Measurements from ENCODE around the gene SNX32.
"Not testable (repeated sequence)": the region's sequence is repeated elsewhere in the genome, so short reads cannot be mapped to it uniquely, and the experiment has no call there.

SNX32 gene

GRCh38 chr11:65821107-65821506 is 12.7 kb upstream of the SNX32 start:
- in situ Hi-C loops (cut with MboI; ENCODE audit: low pct_unique_long_range_greater_than_20kb, low sequenced_read_pairs): no loop called here
- no peak for DNase-seq

DNA sequence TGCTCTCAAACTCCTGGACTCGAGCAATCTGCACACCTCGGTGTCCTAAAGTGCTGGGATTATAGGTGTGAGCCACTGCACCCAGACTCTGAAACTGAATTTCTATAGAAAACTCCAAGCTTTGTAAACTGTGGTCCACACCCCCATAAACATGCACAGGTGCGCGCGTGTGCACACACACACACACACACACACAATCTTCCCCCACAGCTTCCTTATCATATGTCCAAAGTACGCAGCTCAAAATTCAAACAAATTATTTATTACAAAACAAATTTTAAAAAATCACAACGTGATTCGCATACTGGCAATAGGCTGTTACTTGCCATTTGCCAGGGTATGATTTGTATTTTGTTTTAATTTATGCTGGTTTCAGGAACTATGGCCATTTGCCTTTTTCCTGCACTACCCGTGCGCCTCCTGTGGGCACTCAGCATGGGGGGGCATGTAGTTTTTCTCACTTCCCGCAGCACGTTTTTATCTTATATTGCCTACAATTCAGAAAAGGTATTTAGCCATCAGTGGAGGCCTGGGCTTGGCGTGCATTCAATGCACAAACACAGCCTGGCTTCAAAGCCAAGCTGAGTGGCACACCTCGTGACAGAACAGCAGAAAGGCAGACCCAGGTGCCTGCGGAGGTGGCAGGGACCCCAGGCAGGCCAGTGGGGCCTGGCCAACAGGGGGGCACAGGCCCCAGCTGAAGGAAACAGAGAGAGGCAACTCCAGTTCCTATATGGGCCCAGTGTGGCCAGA is 10.8 kb upstream of the SNX32 start:
- in situ Hi-C loops (cut with MboI; ENCODE audit: low pct_unique_long_range_greater_than_20kb, low sequenced_read_pairs): no loop called here
- DNase-seq: no peak

- no peak for DNase-seq
- in situ Hi-C loops (cut with MboI; ENCODE audit: low pct_unique_long_range_greater_than_20kb, low sequenced_read_pairs): no loop called here
These were observed 6.6 kb upstream of the SNX32 start for GRCh38 chr11:65826984-65827735.

GRCh38 chr11:65829459-65829858 is 4.3 kb upstream of the SNX32 start:
- no peak for DNase-seq
- in situ Hi-C loops (cut with MboI; ENCODE audit: low pct_unique_long_range_greater_than_20kb, low sequenced_read_pairs): no loop called here

DNA sequence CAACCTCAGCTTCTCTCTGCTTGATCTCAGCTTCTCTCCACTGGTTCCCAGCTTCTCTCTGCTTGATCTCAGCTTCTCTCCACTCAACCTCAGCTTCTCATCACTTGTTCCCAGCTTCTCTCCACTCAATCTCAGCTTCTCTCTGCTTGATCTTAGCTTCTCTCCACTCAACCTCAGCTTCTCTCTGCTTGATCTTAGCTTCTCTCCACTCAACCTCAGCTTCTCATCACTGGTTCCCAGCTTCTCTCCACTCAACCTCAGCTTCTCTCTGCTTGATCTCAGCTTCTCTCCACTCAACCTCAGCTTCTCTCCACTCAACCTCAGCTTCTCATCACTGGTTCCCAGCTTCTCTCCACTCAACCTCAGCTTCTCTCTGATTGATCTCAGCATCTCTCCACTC is 1.5 kb upstream of the SNX32 start:
- in situ Hi-C loops (cut with MboI; ENCODE audit: low pct_unique_long_range_greater_than_20kb, low sequenced_read_pairs); DNase-seq: not testable (repeated sequence)

GRCh38 chr11:65834202-65834601 is 439 bp downstream of the SNX32 start:
- DNase-seq: no peak
- in situ Hi-C loops (cut with MboI; ENCODE audit: low pct_unique_long_range_greater_than_20kb, low sequenced_read_pairs): no loop called here

GRCh38 chr11:65842144-65842543 is 8.4 kb downstream of the SNX32 start:
- no peak for DNase-seq
- in situ Hi-C loops (cut with MboI; ENCODE audit: low pct_unique_long_range_greater_than_20kb, low sequenced_read_pairs): no loop called here

GRCh38 chr11:65843811-65844210 is 10.0 kb downstream of the SNX32 start:
- in situ Hi-C loops (cut with MboI; ENCODE audit: low pct_unique_long_range_greater_than_20kb, low sequenced_read_pairs): no loop called here
- no peak for DNase-seq

DNA sequence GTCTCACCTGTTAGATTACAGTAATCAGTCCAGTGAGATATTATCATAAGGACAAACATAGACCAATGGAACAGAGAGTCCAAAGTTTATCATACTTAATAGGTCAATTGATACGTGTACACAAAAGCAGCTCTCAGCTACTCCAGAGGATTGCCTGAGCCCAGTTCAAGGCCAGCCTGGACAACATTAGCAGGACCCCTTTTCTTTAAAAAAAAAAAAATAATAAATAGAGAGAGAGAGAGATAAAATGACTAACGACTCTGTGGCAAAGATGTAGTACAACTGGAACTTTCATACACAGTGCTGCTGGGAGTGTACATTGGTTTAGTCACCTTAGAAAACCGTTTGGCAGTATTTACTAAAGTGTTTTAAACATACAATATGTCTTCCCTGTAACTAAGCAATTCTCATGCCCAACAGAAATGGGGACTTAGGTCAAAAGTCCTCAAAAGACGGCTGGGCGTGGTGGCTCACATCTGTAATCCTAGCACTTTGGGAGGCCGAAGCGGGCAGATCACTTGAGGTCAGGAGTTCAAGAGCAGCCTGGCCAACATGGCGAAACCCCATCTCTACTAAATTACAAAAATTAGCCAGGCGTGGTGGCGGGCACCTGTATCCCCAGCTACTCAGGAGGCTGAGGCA is 10.6 kb downstream of the SNX32 start:
- DNase-seq: no peak
- in situ Hi-C loops (cut with MboI; ENCODE audit: low pct_unique_long_range_greater_than_20kb, low sequenced_read_pairs): no loop called here

DNA sequence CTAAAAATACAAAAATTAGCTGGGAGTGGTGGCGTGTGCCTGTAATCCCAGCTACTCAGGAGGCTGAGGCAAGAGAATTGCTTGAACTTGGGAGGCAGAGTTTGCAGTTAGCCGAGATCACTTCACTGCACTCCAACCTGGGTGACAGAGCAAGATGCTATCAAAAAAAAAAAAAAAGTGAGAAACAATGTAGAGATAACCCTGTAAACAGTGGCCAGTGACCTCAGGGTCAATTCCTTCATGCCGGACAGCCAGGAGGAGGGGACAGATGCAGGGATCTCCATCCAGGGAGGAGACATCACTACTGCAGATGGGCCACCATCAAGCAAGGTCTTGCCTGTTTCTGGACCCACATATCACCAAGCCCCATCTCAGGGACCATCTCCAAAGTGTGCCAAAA is 14.0 kb downstream of the SNX32 start:
- no peak for DNase-seq
- in situ Hi-C loops (cut with MboI; ENCODE audit: low pct_unique_long_range_greater_than_20kb, low sequenced_read_pairs): no loop called here

- in situ Hi-C loops (cut with MboI; ENCODE audit: low pct_unique_long_range_greater_than_20kb, low sequenced_read_pairs): not testable (repeated sequence)
These were observed 14.9 kb downstream of the SNX32 start for GRCh38 chr11:65848693-65849092.

DNA sequence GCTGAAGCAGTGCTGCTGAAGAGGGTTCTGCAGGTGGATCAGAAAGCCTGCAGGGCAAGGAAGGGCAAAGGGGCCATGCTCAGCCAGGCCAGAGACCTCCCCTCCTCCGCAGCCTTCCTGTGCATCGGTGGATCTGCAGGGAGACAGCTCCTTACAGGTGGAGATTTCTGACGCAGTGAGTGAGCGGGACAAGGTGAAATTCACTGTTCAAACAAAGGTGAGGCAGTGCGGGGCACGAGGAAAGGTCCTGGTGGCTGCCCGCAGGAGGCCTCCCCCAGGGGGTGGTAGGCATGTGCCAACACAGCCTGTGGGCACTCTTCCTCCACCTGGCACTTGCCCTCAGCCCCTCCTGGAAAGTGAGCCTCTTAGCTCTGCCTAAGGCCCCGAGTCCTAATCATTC is 15.6 kb downstream of the SNX32 start:
- in situ Hi-C loops (cut with MboI; ENCODE audit: low pct_unique_long_range_greater_than_20kb, low sequenced_read_pairs): no loop called here
- DNase-seq: no peak

More at GRCh38 chr11:65848693-65849092, 14.9 kb downstream of the SNX32 start:
- DNase-seq: not testable (repeated sequence)

GRCh38 chr11:65849771-65850216 is 16.0 kb downstream of the SNX32 start:
- in situ Hi-C loops (cut with MboI; ENCODE audit: low pct_unique_long_range_greater_than_20kb, low sequenced_read_pairs): no loop called here
- no peak for DNase-seq

DNA sequence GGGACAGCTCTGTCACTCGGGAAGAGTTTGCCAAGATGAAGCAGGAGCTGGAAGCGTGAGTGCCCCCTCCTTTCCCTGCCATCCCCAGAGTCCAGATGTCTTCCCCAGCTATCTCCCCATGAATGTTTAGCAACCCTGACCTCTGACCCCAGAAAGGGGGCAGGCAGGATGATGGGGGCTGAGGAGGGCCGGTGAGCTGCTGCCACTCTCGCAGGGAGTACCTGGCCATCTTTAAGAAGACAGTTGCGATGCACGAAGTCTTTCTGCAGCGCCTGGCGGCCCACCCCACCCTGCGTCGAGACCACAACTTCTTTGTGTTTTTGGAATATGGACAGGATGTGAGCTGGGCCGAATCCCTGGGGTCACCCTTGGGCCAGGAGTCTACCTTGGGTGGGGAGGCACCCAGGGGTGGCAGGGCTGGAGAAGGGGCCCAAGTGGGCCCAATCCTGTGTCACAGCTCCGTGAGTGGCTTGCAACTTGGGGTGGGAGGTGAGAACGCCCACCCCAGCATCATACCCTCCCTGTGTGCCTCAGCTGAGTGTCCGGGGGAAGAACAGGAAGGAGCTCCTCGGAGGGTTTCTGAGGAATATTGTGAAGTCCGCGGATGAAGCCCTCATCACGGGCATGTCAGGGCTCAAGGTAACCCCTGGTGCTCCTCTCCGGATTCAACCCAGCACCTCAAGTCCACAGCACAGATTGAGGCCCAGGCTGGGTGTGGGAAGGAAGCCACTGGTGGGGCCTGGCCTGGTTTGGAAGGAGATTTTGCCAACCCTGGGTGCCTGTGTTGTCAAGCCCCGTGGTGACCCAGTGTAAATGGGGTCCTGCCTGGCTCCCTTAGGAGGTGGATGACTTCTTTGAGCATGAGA is 16.7 kb downstream of the SNX32 start:
- in situ Hi-C loops (cut with MboI; ENCODE audit: low pct_unique_long_range_greater_than_20kb, low sequenced_read_pairs): no loop called here
- DNase-seq: no peak

GRCh38 chr11:65851083-65851579 is 17.4 kb downstream of the SNX32 start:
- in situ Hi-C loops (cut with MboI; ENCODE audit: low pct_unique_long_range_greater_than_20kb, low sequenced_read_pairs): no loop called here

GRCh38 chr11:65851811-65852507 is 18.2 kb downstream of the SNX32 start:
- in situ Hi-C loops (cut with MboI; ENCODE audit: low pct_unique_long_range_greater_than_20kb, low sequenced_read_pairs): no loop called here
- no peak for DNase-seq

More at GRCh38 chr11:65851083-65851579, 17.4 kb downstream of the SNX32 start:
- peak; percentile 77 for DNase-seq

- DNase-seq: no peak
These were observed 18.9 kb downstream of the SNX32 start for GRCh38 chr11:65852508-65853245.

More at GRCh38 chr11:65852508-65853245, 18.9 kb downstream of the SNX32 start:
- in situ Hi-C loops (cut with MboI; ENCODE audit: low pct_unique_long_range_greater_than_20kb, low sequenced_read_pairs): no loop called here
